ENCODE data around the gene RYR1.
A peak's percentile ranks its signal among the peaks of the same experiment; 100 is the strongest.
"Not testable (repeated sequence)": the region's sequence is repeated elsewhere in the genome, so short reads cannot be mapped to it uniquely, and the experiment has no call there.

RYR1 gene

DNA sequence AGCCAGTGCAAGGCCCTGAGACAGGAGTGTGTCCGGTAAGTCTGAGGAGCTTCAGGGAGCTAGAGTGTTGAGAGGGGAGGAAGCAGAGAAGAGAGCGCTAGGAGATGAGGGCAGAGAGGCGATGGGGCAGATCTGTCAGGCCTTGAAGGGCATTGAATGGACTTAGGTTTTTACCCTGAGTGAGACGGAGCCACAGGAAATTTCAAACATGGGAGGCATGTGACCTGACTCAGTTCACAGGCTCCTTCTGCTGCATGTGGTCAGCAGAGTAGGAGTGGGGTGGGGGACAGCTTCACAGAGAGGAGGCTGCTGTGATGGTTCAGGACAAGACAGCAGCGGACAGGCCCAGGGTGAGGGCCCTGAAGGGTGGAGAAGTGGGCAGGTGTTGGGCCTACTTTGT lies 33.1 kb upstream of the RYR1 start:
- DNase-seq: no peak

DNA sequence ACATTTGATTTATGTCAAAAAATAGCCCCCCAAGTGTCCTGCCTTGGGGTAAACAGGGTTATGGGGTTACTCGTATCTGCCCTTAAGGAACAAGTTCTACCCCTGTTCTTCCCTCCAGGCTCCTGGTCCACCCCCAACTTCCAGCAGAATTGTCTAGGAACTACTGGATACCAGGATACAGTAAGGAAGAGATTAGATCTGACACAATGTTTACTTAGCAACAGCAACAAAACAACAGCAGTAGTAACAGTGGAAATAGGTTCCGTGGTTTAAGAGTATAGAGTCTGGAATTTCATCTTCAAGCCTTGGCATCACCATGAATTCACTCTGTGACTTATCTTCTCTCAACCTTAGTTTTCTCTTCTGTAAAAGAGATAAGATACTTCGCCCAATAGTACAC lies 32.3 kb upstream of the RYR1 start:
- no peak for DNase-seq

DNA sequence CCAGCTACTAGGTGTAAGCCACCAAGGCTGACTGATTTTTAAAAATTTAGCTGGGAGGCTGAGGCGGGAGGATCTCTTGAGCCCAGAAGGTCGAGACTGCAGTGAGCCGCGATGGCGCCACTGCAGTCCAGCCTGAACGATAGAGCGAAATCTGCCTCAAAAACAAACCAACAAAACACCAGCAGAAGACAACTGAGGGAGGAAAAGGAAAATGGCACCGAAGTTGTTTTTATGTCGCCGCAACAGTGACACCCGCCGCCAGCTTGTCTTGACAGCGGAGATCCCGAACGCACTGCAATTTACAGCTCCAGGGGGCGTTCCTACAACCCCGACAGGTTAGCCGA lies 30.9 kb upstream of the RYR1 start:
- DNase-seq: no peak

DNA sequence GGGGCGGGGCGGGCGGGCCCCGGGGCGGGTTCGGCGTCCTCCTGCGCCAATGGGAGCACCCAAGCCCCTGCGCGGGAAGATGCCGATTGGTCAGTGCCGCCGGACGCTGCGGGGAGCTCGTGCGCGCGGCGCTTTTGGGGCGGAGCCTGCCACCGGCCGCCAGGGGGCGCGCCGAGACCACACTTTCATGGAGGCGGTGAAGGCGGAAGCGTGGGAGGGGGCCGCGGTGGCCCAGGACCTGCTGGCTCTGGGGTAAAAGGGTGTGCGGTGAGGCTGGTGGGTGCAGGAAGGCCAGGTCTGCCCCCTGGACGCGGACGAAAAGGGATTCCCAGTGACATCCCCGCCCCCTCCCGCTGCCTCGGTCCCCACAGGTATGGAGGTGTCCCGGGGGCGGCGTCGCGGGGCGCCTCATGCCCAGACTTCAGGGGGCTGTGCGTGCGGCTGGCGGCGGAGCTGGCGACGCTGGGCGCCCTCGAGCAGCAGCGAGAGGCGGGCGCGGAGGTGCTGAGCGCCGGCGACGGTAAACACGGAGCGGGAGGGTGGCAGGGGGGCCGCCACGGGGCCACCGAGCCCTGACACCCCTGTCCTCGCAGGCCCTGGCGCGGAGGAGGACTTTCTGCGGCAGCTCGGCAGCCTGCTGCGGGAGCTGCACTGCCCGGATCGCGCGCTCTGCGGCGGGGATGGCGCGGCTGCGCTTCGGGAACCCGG lies 30.4 kb upstream of the RYR1 start, which contains the start of gene FAM98C:
FAM98C (plus strand) TSS at position 127 of the 708 bp plus-strand sequence; CDS start at position 188, 61 bp downstream.
- peak; percentile 96 for DNase-seq

DNA sequence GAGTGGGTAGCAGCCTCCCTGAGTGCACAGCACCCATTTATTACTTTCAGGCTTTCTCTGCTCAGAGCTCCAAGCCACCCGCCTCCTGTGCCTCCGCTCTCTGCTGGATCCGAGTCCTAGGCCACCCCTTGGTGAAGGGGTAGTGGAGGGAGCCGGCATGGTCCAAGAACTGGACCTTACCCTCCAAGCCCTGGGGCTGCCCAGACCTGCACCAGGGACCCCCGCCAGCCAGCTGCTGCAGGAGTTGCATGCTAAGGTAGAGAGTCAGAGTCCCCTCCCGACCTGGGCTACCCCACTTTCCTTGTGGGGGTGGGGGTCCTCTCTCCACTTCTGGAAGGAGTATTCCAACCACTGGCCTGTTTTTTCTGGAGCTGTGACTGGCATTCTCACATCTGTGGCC lies 28.6 kb upstream of the RYR1 start:
- DNase-seq: no peak

DNA sequence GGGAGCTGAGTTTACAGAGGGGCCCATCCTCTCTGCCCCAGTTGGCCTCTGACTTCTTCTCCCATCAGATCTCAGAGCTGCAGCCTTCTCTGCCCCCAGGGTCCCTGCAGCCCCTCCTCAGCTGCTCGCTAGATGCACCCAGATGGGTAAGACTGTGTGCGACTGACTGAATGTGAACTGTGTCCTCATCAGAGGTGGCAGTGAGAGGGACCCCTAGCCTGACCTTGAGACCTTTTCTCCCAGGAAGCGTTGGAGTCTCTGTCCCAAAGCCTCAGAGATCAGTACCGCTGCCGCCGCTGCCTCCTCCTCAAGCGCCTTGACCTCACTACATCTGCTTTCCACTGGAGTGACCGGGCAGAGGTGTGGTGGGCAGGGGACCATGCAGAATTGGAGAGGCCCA lies 28.2 kb upstream of the RYR1 start:
- no peak for DNase-seq

DNA sequence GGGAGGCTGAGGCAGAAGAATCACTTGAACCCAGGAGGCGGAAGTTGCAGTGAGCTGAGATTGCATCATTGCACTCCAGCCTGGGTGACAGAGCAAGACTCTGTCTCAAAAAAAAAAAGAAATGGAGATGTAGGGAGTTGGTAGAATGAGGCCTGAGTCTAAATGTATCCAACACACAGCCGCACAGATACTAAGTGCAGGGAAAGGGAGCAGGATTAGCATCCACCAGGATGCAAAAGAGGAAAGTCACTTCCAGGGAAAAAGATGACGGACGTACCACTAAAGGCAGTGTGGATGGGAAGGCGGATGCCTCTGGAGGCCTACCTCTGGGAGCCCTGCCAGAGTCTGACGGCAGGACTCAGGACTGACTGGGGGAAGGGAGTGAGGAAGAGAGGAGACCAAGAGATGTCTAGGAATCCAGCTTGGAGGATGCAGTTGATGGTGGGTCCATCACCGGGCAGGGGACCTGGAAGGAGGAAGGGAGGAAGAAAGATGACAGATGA lies 23.8 kb upstream of the RYR1 start:
- DNase-seq: peak; percentile 70

DNA sequence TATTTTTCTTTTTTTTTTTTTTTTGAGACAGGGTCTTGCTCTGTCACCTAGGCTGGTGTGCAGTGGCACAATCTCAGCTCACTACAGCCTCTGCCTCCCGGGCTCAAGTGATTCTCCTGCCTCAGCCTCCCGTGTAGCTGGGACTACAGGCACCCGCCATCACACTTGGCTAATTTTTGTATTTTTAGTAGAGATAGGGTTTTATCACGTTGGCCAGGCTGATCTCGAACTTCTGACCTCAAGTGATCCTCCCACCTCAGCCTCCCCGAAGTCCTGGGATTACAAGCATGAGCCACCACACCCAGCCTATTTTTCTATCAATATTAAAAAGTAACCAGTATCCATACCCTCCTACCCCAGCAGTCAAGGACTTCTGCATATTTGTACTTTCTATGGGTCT lies 23.1 kb upstream of the RYR1 start:
- not testable (repeated sequence) for DNase-seq

DNA sequence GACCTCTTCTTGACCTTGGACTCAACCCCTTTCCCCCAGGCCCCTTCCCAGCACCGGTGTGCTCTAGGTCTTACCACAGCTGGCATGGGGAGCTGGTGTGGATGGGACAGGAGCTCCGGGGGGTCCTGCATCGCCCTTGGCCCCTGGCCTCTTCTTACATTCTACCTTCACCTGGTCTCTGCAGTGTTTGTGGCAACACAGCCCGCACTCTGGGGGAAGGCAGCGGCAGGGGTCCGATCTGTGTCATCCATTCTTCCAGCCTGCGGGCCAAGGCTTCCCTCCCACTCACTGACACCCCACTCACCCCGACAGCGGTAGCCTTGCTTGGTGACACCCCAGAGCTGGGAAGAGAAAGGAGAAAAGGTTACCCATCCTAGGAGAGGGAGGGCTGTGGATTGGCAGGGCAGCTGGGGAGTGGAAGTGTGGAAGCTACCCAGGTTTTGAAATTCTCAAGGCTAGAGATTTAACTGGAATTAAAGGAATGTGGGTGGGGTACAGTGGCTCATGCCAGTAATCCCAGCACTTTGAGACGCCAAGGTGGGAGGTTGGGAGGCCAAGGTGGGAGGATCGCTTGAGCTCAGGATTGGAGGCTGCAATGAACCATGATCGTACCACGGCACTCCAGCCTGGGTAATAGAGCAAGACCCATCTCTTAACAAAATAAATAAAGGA lies 22.3 kb upstream of the RYR1 start:
- no peak for DNase-seq

DNA sequence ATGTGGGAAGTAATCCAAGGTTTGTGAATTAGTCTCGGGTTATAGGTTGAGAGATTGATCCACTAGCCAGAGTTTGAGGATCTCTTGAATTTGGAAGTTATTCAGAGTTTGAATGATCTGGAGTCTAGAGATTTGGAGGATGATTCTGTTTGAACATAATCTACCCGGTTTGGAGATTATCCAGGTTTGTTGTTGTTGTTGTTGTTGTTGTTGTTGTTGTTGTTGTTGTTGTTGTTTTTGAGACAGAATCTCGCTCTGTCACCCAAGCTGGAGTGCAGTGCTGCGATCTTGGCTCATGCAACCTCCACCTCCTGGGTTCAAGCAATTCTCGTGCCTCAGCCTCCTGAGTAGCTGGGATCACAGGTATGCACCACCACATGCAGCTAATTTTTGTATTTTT lies 21.6 kb upstream of the RYR1 start:
- not testable (repeated sequence) for DNase-seq

DNA sequence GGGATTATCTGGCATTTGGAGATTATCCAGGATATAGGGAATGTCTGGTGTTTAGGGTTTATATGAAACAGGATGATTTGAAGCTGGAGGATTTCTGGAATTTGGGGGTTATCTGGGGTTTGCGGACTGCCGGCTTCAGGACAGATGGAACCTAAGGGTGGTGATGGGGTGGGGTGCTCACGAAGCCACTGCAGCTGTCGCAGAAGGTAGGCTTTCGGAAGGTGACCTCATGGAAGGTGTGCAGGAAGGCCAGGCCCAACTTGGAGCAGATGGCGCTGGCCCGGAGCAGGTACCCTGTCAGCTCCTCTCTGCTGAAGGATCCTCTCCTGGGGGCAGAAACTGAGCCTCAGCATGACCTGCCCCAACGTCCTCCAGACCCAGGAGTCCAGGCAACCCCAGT lies 21.0 kb upstream of the RYR1 start:
- no peak for DNase-seq

DNA sequence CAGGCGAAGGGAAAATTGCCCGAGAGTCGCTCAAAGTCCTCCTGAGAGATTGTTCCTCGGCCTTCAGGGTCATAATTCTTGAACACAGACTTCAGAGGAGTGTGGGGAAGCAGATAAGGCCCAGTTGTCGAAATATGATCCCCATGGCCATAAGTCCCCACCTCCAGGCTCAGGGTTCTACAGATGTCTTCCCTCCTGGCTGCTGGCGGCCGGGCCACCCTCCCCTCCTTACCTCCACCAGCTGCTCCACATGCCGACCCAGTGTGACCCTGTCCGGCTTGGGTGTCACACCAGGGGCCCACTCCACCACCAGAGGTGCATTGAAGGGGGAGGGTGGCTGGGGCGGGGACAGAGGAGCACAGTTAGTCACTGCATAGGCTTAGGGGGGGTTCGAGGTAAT lies 20.5 kb upstream of the RYR1 start:
- no peak for DNase-seq

DNA sequence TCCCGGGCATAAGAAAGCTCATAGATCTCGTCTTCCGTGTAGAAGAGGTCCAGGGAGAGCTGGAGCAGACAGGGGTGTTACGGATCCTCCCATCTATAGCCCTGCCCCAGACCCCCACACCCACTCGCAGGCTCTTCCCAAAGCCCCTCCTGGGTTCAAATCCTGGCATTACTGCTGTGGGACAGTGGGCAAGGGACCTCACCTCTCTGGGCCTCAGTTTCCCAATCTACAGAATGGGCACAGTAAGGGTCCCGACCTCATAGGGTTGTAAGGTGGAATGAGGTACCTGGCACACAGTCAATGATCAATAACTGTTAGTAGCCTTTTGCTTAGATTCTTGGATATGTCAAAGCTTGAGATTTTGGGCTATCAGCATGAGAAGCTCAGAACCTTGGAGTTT lies 20.1 kb upstream of the RYR1 start:
- no peak for DNase-seq

DNA sequence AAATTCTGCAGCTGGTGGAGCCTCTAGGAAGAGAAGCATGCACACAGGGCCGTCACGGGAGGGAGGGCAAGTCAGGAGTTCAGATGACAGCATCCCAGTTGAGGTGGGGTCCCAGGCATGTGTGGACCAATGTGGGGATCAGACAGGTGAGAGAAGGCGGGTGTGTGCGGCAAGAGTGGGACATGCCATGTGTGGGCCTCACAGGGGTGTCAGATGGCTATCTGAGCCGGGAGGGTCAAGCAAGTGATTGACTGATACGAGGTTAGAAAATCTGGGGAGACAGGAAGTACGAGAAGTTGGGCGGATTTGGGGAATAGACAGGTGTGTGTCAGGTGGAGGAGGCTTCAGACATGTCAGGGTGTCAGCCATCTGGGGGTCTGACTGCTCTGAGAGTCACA lies 16.3 kb upstream of the RYR1 start:
- DNase-seq: no peak

DNA sequence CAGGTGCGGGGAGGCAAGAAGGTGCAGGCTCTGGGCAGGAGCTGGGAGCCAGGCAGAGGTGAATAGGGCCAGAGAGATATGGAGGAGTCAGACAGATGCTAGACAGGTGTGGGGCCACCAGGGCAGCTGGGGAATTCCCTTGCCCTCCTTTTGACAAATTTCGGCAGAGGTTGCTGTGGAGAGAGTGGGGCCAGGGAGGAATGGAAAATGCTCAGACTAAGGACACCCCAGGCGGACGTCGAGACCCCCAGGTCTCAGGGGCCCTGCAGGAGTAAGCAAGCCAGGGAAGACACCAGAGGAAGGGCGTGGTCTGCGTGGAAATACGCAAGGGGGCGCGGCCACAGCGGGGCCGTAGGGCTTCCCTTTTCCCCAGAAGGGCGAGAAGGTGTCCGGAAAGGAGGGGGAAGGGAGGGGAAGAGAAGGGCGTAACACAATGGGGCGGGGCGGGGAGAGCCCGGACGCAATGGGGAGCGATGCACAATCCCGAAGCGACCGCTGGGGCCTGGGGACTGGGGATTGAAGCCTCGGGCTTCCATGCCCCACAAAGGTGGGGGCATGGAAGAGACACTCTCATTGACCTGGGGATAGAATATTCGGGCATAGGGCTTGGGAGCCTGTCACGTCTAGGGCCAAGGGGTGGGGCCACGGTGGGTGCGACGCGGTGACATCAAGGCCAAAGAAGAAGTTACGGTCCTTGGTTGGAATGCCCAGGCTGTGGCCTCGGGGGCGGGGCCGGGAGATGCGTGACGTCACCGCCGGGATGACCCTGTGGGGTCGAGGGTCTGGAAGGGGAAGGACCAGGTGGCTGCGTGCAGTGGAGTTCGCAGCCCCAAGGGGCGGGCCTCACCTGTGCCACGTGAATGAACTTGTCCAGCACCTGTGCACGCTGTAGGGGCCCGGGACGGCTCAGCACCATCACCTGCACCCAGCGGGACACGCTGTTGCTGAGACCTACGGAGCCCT lies 15.7 kb upstream of the RYR1 start:
- DNase-seq: no peak

DNA sequence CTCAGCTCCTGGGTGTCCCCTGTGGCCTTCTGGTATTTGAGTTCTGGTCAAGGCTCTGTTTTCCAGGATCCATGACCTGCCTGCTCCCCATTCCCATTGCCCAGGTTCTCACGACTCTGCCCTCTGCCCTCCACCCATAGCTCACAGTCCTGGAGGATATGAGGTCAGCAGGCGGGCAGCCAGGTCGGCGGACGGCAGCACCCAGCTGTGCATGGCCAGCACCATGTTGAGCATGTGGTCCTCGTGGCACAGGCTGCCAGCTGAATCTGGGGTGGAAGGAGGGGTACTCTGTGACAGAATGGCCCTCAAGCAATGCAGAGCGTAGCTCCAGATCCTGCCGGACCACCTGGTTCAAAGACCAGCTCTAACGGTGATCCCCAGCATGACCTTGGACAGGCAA lies 12.6 kb upstream of the RYR1 start:
- DNase-seq: no peak

DNA sequence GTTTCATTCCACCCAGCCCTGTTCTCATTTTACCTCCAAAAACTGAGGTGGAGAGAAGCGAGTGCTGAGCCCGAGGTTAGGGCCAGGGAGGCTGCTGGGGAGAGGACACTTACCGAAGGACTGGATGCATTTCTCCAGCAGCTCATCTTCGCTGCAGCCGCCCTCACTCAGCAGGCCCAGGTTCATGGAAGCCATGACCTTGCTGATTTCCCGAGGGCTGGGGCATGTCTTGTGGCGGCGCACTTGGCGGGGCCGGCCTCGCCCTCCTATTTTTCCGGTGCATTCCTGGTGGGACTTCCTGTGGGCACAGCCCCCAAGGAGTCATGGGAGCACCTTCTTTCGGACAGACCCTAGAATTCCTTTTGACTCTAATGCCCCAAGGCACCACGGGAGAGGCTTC lies 11.6 kb upstream of the RYR1 start:
- DNase-seq: no peak

DNA sequence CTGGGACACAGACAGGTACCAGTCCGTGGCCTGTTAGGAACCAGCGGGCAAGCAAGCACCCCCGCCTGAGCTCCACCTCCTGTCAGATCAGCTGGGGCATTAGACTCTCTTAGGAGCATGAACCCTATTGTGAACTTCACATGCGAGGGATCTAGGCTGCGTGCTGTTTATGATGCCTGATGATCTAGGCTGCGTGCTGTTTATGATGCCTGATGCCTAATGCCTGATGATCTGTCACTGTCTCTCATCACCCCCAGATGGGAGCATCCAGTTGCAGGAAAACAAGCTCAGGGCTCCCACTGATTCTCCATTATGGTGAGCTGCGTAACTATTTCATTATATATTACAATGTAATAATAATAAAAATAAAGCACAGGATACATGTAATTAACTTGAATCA lies 11.1 kb upstream of the RYR1 start:
- DNase-seq: no peak

DNA sequence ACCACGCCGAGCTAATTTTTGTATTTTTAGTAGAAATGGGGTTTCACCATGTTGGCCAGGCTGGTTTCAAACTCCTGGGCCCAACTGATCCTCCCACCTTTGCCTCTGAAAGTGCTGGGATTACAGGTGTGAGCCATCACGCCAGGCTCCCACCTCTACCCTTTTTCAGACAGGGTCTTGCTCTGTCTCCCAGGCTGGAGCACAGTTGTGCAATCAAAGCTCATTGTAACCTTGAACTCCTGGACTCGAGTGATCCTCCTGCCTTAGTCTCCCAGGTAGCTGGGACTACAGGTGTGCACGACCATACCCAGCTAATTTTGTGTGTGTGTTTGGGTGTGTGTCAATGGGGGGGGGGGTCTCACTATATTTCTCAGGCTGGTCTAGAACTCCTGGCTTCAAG lies 9.2 kb upstream of the RYR1 start:
- DNase-seq: no peak

DNA sequence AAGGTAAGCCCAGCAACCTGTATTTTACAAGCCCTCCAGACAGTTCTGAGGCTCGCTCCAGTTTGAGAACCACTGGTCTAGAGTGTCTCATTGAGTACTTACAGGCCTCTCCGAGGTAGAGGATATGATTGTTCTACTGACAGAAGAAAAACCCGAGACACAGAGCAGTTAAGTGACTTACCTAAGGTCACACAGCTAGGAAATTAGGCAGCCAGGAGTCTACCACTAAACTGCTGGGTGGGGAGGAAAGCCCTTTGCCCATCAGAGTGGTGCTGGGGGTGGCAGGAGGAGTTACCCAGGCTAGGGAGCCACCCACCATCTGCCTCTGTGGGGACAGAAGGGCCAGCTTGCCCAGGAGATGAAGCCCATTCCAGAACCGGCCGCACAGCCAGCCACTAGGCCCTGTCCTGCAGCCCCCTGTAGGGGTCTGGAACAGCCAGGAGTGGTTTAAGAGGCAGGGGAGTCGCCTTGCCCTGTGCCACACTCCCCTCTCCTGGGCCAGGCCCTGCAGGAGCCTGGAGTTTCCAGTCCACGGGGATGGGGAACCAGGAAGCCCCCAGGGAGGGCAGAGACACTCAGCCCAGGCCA lies 8.2 kb upstream of the RYR1 start:
- no peak for DNase-seq

DNA sequence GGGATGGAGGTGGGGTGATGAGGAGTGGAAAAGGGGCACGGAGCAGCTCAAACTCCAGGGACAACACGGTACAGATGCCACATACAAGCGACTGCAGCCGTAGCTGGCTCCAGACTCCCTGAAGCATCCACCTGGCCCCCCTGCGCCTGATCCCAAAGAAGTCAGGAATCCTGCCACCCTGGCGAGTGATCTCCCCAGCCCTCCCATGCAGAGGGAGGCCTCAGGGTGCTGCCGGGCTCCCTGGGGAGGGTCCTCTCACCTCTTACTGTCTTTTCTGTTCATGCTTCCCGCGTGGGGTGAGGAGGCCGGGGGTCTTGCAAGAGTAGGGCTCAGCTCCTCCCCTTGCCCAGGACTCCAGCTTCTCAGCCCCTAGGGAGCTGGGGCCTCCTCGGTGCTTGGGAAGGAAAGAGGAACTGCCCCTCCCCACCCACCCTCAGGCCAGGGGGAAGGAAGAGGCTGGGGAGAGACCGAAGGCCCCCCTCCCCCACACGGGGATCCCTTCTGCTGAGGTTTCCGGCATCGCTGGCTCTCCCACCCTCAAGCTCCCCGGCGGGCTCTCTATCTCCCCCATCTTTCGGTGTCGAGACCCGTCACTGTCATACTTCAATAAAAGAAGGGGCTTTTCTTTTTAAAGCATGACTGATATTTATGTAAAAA lies 7.6 kb upstream of the RYR1 start, which contains the start of gene RASGRP4:
RASGRP4 (minus strand) TSS at position 410 of the 657 bp plus-strand sequence; CDS start at position 282, 128 bp downstream.
- DNase-seq: no peak

DNA sequence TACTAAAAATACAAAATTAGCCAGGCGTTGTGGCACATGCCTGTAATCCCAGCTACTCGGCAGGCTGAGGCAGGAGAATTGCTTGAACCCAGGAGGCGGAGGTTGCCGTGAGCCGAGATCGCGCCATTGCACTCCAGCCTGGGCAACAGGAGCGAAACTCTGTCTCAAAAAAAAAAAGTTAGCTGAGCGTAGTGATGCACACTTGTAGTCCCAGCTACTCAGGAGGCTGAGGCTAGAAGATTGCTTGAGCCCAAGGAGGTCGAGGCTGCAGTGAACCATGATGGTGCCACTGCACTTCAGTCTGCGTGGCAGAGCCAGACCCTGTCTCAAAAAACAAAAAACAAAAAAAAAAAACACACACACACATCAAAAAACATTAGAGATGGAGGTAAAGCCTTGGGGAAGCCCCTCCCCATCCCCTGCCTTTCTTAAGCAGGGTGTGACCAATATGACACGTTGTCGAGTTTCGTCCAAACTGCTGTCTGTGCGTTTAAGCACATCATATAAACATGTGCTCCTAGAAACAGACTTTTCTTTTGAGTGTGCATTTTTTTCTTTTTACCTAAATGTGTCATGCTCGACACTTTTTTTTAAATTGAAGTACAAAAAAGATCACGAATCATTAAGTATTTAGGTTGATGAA lies 6.3 kb upstream of the RYR1 start:
- DNase-seq: not testable (repeated sequence)

Measured in fibroblast of upper back skin (primary cell).